HG02642 (cell line): Measurements from ENCODE around the gene RPS6KA2.
"Not testable (repeated sequence)": the region's sequence is repeated elsewhere in the genome, so short reads cannot be mapped to it uniquely, and the experiment has no call there.

Experiments
- ATAC-seq: cut with Tn5 transposase; IDR thresholded peaks from one replicate; pipeline ENCODE4 v1.9.1; 2021; ENCODE audit warnings: mild to moderate bottlenecking; ENCODE audit not compliant: unreplicated experiment, poor library complexity

The RPS6KA2 gene

DNA sequence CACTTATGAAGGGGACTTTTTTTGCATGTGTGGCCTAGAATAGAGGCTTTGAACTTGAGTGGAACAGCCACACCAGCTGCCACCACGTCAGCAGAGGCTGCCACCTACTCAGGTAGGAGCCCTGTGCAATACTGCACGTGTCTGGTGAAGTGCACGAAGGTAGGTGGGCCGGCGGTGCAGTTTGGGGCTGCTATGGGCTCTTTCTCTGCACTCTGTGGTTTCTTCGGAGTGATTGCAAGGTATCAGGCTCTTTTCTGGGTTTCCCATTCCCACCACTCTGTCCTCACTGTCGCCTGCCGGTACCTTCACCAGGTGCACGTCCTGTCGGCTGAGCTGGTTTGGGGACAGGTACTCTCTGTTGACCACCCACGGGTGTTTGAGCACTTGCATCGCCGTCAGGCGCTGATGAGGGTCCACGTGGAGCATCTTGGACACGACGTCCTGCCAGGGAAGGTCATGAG lies 213.5 kb downstream of the RPS6KA2 start:
- ATAC-seq = no peak

- ATAC-seq = no peak
These were observed 214.1 kb downstream of the RPS6KA2 start for GRCh38 chr6:166412911-166413384.

DNA sequence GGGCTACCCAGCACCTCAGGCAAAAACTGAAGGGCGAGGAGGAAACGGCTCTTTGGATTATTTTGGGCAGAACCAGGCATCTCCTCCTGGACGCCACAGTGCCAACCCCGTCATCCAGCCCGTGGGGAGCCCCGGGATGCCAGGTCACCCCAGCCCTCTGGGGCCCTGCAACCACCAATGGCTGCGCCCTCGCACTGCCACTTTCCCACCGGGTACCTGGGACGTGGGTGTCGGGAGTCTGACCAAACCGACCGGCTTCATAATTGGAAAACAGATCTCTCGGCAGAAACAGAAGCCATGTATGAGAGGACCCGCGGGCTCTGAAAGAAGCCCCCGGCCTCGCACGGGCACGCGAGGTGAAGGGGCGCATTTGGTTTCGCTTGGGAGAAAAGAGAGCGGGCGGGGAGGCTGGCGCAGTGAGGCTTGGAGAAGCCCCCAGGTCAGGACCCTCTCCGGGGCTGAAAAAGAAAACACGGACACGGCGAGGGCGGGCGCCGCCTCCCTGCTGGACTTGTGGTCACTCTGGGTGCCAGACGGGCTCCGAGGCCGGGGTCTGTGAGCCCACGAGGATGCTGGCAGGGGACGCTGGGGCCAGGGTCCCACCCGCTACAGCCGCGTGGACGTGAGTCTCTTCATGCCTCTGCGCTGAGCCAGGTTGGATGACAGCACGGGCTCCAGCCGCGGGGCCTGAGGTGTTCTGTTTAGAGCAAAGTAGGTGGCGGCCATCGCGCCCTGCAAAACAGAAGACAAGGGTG lies 214.7 kb downstream of the RPS6KA2 start:
- no peak for ATAC-seq

DNA sequence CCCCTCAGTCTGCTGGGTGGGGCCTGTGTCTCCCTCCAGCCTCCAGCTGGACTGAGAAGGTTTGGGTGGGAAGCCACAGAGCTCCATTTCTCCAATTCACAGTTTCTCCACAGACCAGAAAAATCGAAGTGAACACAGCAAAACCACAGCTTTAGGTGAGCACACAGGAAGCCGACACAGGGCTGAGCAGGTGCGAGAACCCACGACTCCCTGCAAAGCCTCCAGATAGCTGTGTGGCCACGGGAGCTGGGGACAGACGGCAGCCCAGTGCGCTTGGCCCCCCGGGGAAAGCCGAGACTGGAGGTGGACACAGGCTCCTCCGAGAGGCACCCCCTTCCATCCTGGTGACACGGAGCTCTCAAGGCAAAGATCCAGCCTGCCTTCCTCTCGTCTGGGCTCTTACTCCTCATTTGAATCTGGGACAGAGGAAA lies 215.3 kb downstream of the RPS6KA2 start:
- ATAC-seq = no peak

- ATAC-seq = no peak
These were observed 215.8 kb downstream of the RPS6KA2 start for GRCh38 chr6:166411271-166411670.

GRCh38 chr6:166410426-166410935 lies 216.6 kb downstream of the RPS6KA2 start:
- no peak for ATAC-seq

GRCh38 chr6:166408936-166409755 lies 217.9 kb downstream of the RPS6KA2 start:
- ATAC-seq = no peak

- no peak for ATAC-seq
These were observed 220.9 kb downstream of the RPS6KA2 start for GRCh38 chr6:166406197-166406596.

DNA sequence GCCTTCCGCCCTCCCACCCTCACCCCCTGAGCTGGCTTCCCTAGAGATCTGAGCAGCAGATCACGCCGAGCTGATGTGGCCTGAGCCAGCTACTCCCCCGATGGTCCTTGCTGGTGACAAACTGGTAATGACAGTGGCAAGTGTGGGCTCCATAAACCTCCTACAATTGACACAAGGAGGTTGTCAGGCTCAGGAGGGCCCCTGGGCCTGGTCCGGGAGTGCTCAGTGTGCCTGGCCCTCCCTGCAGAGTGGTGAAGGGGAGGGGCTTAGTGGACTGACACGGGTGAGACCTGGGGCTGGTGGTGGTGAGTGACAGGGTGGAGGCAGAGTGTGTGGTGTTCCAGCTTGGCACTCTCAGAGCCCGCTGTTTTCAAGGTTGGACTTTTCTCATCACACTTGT lies 221.7 kb downstream of the RPS6KA2 start:
- ATAC-seq = no peak

DNA sequence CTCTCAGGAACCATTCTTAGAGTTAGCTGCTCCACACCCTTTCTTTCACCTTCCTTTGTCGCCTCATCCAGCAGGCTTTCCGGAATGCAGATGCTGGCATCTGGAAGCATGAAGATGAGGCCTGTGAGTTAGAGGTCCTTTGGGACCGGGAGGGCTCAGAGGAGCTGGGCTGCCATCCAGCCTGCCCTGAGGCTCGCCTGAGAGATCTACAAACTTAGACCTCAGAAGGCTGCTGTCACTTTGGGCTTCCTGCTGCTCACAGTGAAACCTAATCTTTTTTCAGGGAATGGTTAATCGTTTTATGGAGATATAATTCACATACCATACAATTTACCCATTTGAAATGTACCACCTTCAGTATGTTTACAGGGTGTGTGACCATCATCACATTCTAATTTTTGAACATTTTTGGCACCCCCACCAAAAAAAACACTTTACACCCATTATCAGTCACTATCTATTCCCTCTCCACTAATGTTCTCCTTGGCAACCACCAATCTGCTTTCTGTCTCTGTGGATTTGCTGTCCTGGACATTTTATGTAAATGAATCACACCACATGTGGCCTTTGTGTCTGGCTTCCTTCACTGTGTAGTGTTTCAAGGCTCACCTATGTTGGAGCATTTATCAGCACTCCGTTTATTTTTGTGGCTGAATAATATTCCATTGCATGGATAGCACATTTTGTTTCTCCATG lies 224.3 kb downstream of the RPS6KA2 start:
- no peak for ATAC-seq

- ATAC-seq = peak; percentile 83
These were observed 226.3 kb downstream of the RPS6KA2 start for GRCh38 chr6:166400649-166401250.

GRCh38 chr6:166400181-166400580 lies 226.9 kb downstream of the RPS6KA2 start:
- no peak for ATAC-seq

- no peak for ATAC-seq
These were observed 228.7 kb downstream of the RPS6KA2 start for GRCh38 chr6:166398348-166398747.

- ATAC-seq = no peak
These were observed 229.2 kb downstream of the RPS6KA2 start for GRCh38 chr6:166397849-166398248.

DNA sequence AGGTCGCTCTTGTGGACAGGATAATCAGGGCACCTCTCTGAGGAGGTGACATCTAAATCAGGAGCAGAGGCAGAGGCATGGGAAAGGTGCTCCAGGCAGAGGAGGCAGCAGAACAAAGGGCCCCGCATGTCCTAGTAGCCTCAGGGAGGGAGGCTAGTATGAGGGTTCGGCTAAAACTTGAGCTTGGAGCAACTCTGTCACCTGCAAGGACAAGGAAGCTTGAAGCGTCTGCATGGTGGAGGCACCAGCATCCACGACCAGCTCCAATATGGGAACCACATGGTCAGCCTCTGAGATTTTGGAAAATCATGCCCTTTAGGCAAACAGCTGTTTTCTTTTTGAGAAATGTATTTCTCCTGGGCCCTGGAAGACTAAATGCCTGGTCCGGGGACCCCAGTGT lies 231.3 kb downstream of the RPS6KA2 start:
- no peak for ATAC-seq

GRCh38 chr6:166395351-166395750 lies 231.7 kb downstream of the RPS6KA2 start:
- no peak for ATAC-seq

DNA sequence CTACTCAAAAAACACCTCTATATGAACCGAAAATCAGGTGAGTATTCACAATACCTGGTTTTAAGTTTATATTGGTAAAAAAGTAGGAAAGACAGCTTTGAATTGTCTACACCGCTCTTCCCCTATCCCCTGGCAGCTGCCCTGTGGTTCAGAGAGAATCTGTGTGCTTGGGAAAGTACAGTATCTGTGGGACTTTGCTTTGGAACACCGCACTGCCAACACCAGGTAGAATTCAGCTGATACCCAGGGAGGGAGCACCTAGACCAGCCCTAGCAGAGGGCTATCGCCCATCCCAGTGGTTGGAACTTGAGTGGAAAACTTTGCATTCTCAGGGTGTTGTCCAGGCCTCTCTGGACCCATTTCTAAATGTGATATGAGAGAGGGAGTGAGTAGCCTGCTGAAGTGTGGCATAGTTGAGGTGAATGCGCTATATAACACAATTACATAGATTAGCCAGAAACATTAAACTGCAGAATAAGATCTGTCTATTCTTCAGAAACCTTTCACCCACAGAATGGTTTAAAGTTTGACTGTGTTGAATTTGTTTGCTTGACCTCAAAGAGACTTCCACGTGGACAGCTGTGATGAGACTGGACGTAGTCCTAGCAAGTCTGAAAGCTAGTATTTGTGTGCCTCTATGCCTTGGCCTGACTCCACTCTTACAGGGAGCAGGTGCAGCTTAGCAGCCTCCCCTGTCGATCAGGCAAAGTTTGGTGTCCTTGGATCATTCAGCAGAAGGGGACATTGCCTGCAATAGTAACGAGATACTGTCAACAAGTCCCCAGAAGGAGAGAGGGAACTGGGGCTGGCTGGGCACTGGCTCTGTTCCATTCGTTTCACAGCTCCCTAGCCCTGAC lies 232.8 kb downstream of the RPS6KA2 start:
- ATAC-seq = no peak

- no peak for ATAC-seq
These were observed 233.6 kb downstream of the RPS6KA2 start for GRCh38 chr6:166393535-166393823.

- not testable (repeated sequence) for ATAC-seq
These were observed 234.1 kb downstream of the RPS6KA2 start for GRCh38 chr6:166392755-166393534.
